DMS53 treated with DMSO at 0.1 percent for 48 hours (cell line): ENCODE results near the gene IMPA2.
A peak's percentile ranks its signal among the peaks of the same experiment; 100 is the strongest.
"Not testable (repeated sequence)": the region's sequence is repeated elsewhere in the genome, so short reads cannot be mapped to it uniquely, and the experiment has no call there.

Experiments used
- DNase-seq: peaks from one replicate; lab custom pipeline; 2025; ENCODE audit not compliant: unreplicated experiment; lab: John Stamatoyannopoulos, UW

The IMPA2 gene

GRCh38 chr18:12027046-12027445, 45.7 kb downstream of the IMPA2 start:
- DNase-seq, result no peak

GRCh38 chr18:12027480-12027879, 46.2 kb downstream of the IMPA2 start:
- no peak for DNase-seq

DNA sequence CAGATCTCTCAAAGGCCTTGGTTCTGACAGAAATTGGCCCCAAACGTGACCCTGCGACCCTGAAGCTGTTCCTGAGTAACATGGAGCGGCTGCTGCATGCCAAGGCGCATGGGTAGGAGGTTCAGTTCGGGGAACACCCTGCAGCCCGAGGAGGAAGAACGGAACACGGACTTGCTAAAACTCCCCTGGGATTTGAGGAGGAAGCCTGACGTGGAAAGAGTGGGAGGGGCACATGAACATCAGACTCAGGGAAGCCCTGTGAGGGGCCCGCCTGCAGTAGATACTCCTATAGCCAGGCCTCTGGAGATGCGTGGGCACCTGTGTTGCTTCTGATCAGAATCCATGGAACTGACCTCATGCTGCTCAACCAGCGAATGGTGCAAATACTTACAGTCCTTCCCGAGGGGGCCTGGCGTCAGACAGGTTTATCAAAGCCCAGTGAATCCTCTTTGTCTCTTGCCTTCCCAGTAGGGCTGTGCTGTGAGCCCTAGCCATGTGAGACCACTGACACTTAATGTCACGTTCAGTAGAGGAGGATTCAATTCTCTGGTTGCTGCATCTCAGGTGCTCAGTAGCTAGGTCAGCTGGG, 46.8 kb downstream of the IMPA2 start:
- no peak for DNase-seq

DNA sequence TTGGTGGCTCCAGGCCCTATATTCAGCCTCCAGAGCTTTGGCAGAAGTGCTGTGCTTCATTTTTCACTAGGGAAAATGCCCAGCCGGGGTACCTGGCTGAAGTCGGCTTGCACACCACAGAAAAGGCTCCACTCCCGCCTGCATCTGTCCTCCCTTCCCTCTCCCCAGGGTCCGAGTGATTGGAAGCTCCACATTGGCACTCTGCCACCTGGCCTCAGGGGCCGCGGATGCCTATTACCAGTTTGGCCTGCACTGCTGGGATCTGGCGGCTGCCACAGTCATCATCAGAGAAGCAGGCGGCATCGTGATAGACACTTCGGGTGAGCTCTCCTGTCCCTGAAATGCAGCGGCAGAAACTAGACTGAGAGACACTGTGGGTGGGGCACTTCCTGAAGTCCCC, 47.4 kb downstream of the IMPA2 start:
- no peak for DNase-seq

DNA sequence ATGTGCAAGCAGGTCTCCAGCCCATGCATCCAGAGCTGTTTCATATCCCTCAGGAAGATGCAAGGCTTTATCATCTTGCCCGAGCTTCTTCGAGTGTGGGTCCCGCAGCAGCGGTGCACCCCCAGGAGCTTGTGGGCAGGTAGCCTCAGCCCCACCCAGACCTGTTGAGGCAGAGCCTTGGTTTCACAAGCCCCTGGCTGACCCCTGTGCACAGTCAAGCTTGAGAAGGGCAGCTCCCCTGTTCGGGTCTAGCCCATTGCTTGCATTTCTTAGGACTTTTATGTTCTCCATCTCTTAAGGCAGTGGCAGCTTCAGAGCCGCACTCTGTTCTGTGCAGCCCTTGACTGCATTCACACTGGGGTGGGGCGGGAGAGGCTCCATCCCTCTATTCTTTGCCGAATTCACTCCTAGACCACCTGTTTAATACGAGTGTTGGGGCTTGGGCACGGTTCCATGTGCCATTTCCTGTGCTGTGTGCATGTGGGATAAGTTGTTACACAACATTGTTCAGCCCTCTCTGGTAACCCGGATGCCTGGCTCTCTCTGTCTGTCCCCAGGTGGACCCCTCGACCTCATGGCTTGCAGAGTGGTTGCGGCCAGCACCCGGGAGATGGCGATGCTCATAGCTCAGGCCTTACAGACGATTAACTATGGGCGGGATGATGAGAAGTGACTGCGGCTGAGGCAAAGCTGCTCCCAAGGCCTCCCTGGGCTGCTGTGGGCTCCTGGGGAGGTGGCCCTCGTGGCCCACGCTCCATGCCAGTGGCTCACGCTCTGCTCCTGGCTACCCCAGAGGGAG, 48.7 kb downstream of the IMPA2 start:
- DNase-seq, result no peak

GRCh38 chr18:12030670-12031069, 49.4 kb downstream of the IMPA2 start:
- no peak for DNase-seq

DNA sequence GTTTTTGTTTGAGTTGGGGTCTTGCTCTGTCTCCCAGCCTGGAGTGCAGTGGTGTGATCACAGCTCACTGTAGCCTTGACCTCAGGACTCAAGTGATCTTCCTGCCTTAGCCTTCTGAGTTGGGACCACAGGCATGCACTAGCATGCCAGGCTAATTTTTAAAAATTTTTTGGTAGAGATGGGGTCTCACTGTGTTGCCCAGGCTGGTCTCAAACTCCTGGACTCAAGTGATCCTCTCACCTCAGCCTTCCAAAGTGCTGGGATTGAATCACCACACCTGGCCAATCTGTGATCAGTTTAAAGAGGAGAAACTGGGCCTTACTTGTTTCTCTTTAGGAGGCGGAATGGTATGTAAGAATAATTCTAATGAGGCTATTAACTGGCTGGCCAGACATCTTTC, 49.9 kb downstream of the IMPA2 start:
- DNase-seq, result no peak

- no peak for DNase-seq
Observed at GRCh38 chr18:12031846-12032245, 50.5 kb downstream of the IMPA2 start.

GRCh38 chr18:12032786-12033642, 51.7 kb downstream of the IMPA2 start:
- no peak for DNase-seq

DNA sequence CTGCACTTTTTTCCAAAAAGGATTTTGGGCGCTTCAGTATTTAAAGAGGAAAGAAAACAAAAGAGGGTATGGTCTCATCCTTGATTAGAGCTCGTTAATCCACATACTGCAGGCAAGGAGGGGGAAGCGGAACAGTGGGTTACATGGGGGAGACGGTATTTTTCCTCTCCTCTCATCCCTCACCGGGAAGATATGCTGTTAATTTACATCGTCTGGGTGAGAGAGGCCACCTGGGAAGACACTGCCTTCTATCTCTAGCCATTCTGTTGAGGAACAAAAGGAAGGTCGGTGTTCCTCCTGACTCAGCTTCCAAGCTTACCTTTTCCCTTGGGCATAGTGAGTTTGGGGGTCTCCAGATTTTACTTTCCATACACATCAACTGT, 52.3 kb downstream of the IMPA2 start:
- no peak for DNase-seq

- no peak for DNase-seq
Observed at GRCh38 chr18:12034241-12035100, 53.2 kb downstream of the IMPA2 start.

DNA sequence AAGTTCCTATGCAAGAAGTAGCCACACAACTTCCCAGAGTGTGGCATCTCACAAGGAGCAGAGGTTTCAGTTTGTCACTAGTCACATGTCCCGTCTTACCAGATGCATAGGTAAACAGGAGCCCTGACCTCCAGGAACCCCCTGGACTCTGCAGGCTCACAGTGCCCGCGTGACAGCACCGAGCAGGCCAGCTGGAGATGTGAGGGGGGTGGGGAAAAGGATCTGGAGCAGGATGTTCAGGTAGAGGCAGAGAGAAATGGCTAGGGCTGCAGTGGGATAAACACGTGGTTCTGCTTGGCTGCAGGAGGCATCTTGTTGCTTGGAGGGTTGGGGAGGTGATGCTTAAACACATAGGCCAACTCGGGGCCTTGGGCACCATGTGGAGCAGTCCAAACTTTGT, 54.2 kb downstream of the IMPA2 start:
- no peak for DNase-seq

GRCh38 chr18:12036201-12036751, 55.0 kb downstream of the IMPA2 start:
- no peak for DNase-seq

GRCh38 chr18:12038082-12038638, 56.9 kb downstream of the IMPA2 start:
- peak; percentile 44 for DNase-seq

DNA sequence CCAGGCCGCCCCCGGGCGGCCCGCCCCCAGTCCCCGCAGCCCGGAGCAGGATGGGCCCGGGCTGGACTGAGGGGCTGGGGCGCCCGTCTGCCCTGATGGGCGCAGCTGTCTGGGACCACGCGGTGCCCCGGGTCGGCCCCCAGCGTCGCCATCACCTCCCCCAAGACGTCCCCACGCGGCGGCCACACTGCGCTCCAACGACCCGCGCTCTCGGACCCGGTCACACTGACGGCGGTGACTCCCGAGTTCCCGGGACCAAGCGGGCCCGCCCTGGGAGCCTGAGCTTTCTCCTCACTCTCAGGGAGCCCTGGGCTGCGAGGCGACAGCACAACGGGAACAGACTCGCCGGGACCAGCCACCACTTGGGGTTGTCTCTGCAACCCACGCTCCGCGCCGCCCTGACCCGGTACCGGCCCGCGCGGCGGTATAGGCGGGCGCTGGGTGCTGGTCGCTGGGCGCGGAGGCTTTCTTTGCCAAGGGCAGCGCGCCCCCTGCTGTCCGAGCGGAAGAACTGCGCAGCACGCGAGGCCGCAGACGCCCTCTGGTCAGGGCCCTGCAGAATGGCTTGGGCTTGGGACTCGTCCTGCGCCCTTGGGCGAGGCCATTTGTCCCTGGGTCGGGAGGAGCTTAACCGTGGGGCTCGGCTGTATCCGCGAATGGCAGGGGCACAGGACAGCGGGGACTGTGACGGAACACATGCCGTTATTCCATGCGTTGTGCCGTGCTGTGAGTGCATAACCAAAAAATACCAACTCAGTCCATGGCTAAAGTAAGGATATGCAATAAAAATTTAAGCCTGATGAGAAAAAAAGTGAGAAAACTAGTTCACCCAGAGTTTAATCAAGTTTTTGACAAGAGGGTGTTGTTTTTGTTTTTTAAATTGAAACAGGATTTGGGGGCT, 57.6 kb downstream of the IMPA2 start:
- peak; percentile 90 for DNase-seq

DNA sequence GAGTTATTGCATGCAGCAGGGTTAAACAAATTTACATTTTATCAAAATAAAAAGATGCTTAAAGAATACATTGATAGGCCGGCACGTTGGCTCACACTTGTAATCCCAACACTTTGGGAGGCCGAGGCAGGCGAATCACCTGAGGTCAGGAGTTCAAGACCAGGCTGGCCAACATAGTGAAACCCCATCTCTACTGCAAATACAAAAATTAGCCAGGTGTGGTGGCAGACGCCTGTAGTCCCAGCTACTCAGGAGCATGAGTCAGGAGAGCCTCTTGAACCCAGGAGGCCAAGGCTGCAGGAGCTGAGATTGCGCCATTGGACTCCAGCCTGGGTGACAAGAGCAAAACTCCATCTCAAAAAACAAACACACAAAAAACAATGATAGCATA, 58.2 kb downstream of the IMPA2 start:
- not testable (repeated sequence) for DNase-seq

- no peak for DNase-seq
Observed at GRCh38 chr18:12041561-12041960, 60.3 kb downstream of the IMPA2 start.

- DNase-seq, result no peak
Observed at GRCh38 chr18:12043811-12044210, 62.5 kb downstream of the IMPA2 start.

DNA sequence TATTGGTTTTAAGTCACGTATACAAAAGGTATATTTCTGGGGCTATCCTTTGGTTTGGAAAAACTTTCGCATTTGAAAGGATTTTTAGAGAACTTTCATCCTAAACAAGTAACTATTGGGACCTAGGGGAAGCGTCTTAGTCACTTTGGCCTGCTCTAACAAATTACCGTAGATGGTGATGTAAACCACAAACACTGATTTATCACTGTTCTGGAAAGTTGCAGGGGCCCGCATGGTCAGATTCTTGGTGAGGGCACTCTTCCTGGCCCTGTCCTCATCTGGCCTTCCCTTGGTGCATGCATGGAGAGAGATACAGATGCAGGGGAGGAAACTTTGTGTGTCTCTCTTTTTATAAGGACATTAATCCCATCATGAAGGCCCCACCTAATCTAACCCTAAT, 63.3 kb downstream of the IMPA2 start:
- no peak for DNase-seq
